SK-N-SH treated with all-trans-retinoic acid at 6 μM for 48 hours (cell line): ENCODE data around the gene ARID1B.

Experiments
- ATAC-seq: fragments of 200-7000 bp; cut with Tn5 transposase; 3 replicates; pipeline ENCODE4 v1.9.1; 2020; ENCODE audit warnings: mild to moderate bottlenecking, moderate library complexity
- BACH2 ChIP-seq: fragments of 250-450 bp; sonication (Bioruptor Pico); IDR thresholded peaks from 2 replicates; pipeline ENCODE4 v1.9.0; 2021; ENCODE audit warnings: mild to moderate bottlenecking, borderline replicate concordance
- CREB5 ChIP-seq: fragments of 250-450 bp; sonication (Bioruptor Pico); IDR thresholded peaks from 2 replicates; pipeline ENCODE4 v1.5.1; 2020; ENCODE audit warnings: low read depth, mild to moderate bottlenecking, moderate library complexity
- CSDC2 ChIP-seq: fragments of 250-450 bp; sonication (Bioruptor Pico); IDR thresholded peaks from 2 replicates; pipeline ENCODE4 v1.5.0; 2020; ENCODE audit warnings: mild to moderate bottlenecking, moderate library complexity
- CSRNP3 ChIP-seq: fragments of 250-450 bp; sonication (Bioruptor Pico); IDR thresholded peaks from 2 replicates; pipeline ENCODE4 v1.5.1; 2021; ENCODE audit warnings: mild to moderate bottlenecking, moderate library complexity
- ESRRG ChIP-seq: fragments of 250-450 bp; sonication (Bioruptor Pico); IDR thresholded peaks from 2 replicates; pipeline ENCODE4 v1.6.1; 2021; ENCODE audit warnings: mild to moderate bottlenecking
- OSR1 ChIP-seq: fragments of 250-450 bp; sonication (Bioruptor Pico); IDR thresholded peaks from 2 replicates; pipeline ENCODE4 v1.8.0; 2022; ENCODE audit warnings: moderate library complexity, mild to moderate bottlenecking, inconsistent platforms
- PATZ1 ChIP-seq: fragments of 250-450 bp; sonication (Bioruptor Pico); IDR thresholded peaks from 2 replicates; pipeline ENCODE4 v1.8.0; 2020; ENCODE audit warnings: mild to moderate bottlenecking, moderate library complexity, borderline replicate concordance
- POU6F1 ChIP-seq: fragments of 250-450 bp; sonication (Bioruptor Pico); IDR thresholded peaks from 2 replicates; pipeline ENCODE4 v1.8.0; 2021; ENCODE audit warnings: low read depth, mild to moderate bottlenecking, moderate library complexity, borderline replicate concordance
- PPARA ChIP-seq: fragments of 250-450 bp; sonication (Bioruptor Pico); IDR thresholded peaks from 2 replicates; pipeline ENCODE4 v1.5.0; 2020; ENCODE audit warnings: mild to moderate bottlenecking, borderline replicate concordance
- RARB ChIP-seq: fragments of 250-450 bp; sonication (Bioruptor Pico); IDR thresholded peaks from 2 replicates; pipeline ENCODE4 v1.8.0; 2021; ENCODE audit warnings: mild to moderate bottlenecking, moderate library complexity
- TCF4 ChIP-seq: fragments of 250-450 bp; sonication (Bioruptor Pico); IDR thresholded peaks from 2 replicates; pipeline ENCODE4 v1.8.0; 2021; ENCODE audit warnings: mild to moderate bottlenecking, moderate library complexity, borderline replicate concordance
- TOX ChIP-seq: fragments of 250-450 bp; sonication (Bioruptor Pico); IDR thresholded peaks from 2 replicates; pipeline ENCODE4 v1.8.0; 2021; ENCODE audit warnings: mild to moderate bottlenecking, moderate library complexity, borderline replicate concordance
- TSHZ2 ChIP-seq: fragments of 250-450 bp; sonication (Bioruptor Pico); IDR thresholded peaks from 2 replicates; pipeline ENCODE4 v1.5.0; 2020; ENCODE audit warnings: mild to moderate bottlenecking, moderate library complexity
- ZFP30 ChIP-seq: fragments of 450-650 bp; formaldehyde crosslinking; IDR thresholded peaks from 2 replicates; pipeline ENCODE4 v1.5.0; 2022; ENCODE audit warnings: mild to moderate bottlenecking, moderate library complexity
- ZNF565 ChIP-seq: fragments of 450-650 bp; formaldehyde crosslinking; conservative IDR thresholded peaks from 2 replicates; pipeline ENCODE4 v1.5.0; 2020; ENCODE audit warnings: low read depth, mild to moderate bottlenecking, moderate library complexity
- ZNF8 ChIP-seq: fragments of 450-650 bp; formaldehyde crosslinking; IDR thresholded peaks from 2 replicates; pipeline ENCODE4 v1.5.0; 2020; ENCODE audit warnings: mild to moderate bottlenecking, moderate library complexity

The ARID1B gene

GRCh38 chr6:157116426-157116825 lies 339.2 kb downstream of the ARID1B start:
- TF ChIP-seq TSHZ2 (CRISPR knock-in tag): no peak
- no peak for ATAC-seq

GRCh38 chr6:157117431-157118095 lies 340.4 kb downstream of the ARID1B start:
- TF ChIP-seq OSR1 (CRISPR knock-in tag): no peak
- TF ChIP-seq CSRNP3 (CRISPR knock-in tag): no peak
- TF ChIP-seq ZFP30 (CRISPR knock-in tag): no peak
- TF ChIP-seq CREB5: no peak
- TF ChIP-seq CSDC2: no peak
- TF ChIP-seq RARB: no peak
- ATAC-seq: no peak

- no peak for TF ChIP-seq OSR1 (CRISPR knock-in tag)
- TF ChIP-seq CSDC2: no peak
- no peak for ATAC-seq
These were observed 342.4 kb downstream of the ARID1B start for GRCh38 chr6:157119502-157120027.

GRCh38 chr6:157120534-157121232 lies 343.5 kb downstream of the ARID1B start:
- ATAC-seq: no peak
- TF ChIP-seq CSDC2 (no peak), BACH2 (no peak), OSR1 (CRISPR knock-in tag) (no peak), TSHZ2 (CRISPR knock-in tag) (no peak), TOX (CRISPR knock-in tag) (no peak), ZNF565 (CRISPR knock-in tag) (no peak), ESRRG (CRISPR knock-in tag) (no peak), RARB (no peak)
- TF ChIP-seq, all 23 proteins: peak for 0

- no peak for ATAC-seq
- TF ChIP-seq ZNF8 (CRISPR knock-in tag) (no peak), CSRNP3 (CRISPR knock-in tag) (no peak), POU6F1 (CRISPR knock-in tag) (no peak), RARB (no peak), TCF4 (no peak), ESRRG (CRISPR knock-in tag) (no peak), ZFP30 (CRISPR knock-in tag) (no peak), PATZ1 (no peak), PPARA (CRISPR knock-in tag) (no peak), CREB5 (no peak)
These were observed 344.7 kb downstream of the ARID1B start for GRCh38 chr6:157121897-157122296.
